ENCODE data around the gene ALDOB.
A peak's percentile ranks its signal among the peaks of the same experiment; 100 is the strongest.

The ALDOB gene

DNA sequence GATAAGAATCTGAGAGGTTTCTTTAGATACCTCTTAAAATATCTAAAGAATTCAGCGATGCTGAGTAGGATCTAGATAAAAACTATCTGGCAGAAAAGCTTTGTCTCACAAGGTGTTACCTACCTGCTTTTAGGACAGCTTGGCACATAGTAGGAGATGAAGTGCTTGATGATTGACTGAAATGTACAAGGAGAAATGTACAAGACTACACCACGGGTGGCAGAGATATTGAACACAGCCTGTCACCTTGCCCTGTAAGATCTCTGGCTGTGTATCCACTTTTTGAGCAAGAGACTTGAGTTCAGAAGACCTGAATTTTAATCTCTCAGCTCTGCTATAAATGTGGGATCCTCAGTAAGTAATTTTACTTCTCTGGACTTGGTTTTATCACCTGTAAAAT lies 15.7 kb downstream of the ALDOB start:
- Histone ChIP-seq H3K9me3 (ENCODE audit: low read length) (peaks cover 8% of the 10 kb centered on the region), H3K4me3 (ENCODE audit: low read depth in 1 of 2, low read length in 2 of 2) (no peak overlapping the region)

DNA sequence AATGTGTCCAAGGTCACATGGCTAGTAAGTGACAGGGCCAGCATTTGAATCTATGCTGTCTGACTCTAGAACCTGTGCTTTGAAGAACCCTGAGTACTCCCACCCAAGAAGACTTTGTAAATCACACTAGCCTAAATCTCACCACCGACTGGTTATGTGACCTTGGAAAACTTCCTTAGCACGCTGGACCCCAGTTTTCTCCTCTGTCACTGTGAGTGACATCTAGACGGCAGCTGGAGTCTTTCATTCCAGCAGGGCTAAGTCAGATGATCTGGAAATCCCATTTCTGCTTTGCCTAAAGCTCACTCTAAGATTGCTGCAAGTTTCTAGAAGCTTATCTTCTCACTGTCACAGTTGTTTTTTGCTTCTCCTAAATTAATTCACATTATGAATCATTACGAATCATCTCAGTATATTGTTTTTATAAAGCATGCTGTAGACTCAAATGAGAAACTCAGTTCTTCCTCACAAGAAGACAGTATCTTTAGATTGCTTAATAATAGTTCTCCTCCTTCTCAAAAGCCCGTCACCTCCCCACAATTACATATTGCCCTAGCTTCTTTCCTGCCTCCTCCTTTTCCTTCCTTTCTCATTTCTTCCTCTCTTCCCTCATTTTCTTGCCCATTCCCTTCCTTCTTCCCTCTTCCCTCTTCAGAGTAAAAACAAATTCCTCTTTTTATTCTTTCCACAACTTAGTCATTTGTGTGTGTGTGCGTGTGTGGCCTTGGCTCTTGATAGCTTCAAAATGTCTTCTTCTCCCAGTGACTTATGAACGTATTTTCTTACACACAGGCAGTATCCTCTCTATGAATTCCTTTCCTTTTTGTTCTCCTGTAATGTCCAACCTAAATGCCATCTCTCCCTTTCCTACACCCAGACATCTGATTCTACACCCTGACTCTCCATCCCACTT lies 16.8 kb downstream of the ALDOB start:
- no peak overlapping the region for H3K27ac ChIP-seq (ENCODE audit: low read depth, low read length)
- H3K36me3 ChIP-seq (ENCODE audit: insufficient read depth, low read length): no peaks in the 10 kb centered on the region
- no peaks in the 10 kb centered on the region for H3K27me3 ChIP-seq (ENCODE audit: control insufficient read depth in 1 of 2, insufficient read depth in 2 of 2, low read length in 2 of 2)
- H3K9me3 ChIP-seq (ENCODE audit: low read length): peaks cover 16% of the 10 kb centered on the region
- no peak overlapping the region for H3K4me3 ChIP-seq (ENCODE audit: low read depth in 1 of 2, low read length in 2 of 2)
- no peaks in the 10 kb centered on the region for H3K4me1 ChIP-seq (ENCODE audit: insufficient read depth, low read length)
- no peak overlapping the region for H3K9ac ChIP-seq (ENCODE audit: low read length)

More for the DNA sequence above, 15.7 kb downstream of the ALDOB start:
- Histone ChIP-seq H3K27me3 (ENCODE audit: control insufficient read depth in 1 of 2, insufficient read depth in 2 of 2, low read length in 2 of 2) (no peaks in the 10 kb centered on the region), H3K27ac (ENCODE audit: low read depth, low read length) (no peak overlapping the region), H3K9ac (ENCODE audit: low read length) (no peak overlapping the region), H3K36me3 (ENCODE audit: insufficient read depth, low read length) (no peaks in the 10 kb centered on the region), H3K4me1 (ENCODE audit: insufficient read depth, low read length) (no peaks in the 10 kb centered on the region)

DNA sequence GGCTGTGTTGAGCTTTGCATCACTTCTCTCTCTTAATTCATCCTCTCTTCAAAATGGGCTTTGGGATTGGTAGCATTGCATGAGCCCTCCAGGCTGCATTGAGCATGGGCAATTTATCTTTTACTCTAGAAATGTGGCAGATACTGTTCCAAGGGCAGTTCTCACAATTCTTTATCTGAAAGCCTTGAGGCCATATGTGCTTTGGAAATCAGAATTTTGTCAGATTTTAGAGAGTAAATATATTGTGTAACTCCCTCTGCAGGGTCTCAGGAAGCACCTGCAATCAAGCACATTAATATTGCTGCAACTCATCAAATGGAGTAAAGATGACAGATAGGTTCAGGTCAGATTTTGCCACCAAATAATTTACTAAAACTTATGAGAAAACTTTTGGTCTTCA lies 17.6 kb downstream of the ALDOB start:
- H3K4me3 ChIP-seq (ENCODE audit: low read depth in 1 of 2, low read length in 2 of 2): no peak overlapping the region
- no peaks in the 10 kb centered on the region for H3K27me3 ChIP-seq (ENCODE audit: control insufficient read depth in 1 of 2, insufficient read depth in 2 of 2, low read length in 2 of 2)
- no peak overlapping the region for H3K9ac ChIP-seq (ENCODE audit: low read length)
- no peaks in the 10 kb centered on the region for H3K36me3 ChIP-seq (ENCODE audit: insufficient read depth, low read length)
- H3K9me3 ChIP-seq (ENCODE audit: low read length): peaks cover 24% of the 10 kb centered on the region
- no peaks in the 10 kb centered on the region for H3K4me1 ChIP-seq (ENCODE audit: insufficient read depth, low read length)
- H3K27ac ChIP-seq (ENCODE audit: low read depth, low read length): no peak overlapping the region

GRCh38 chr9:101417389-101417788 lies 18.2 kb downstream of the ALDOB start:
- H3K4me1 ChIP-seq (ENCODE audit: insufficient read depth, low read length): no peaks in the 10 kb centered on the region
- no peaks in the 10 kb centered on the region for H3K27me3 ChIP-seq (ENCODE audit: control insufficient read depth in 1 of 2, insufficient read depth in 2 of 2, low read length in 2 of 2)
- H3K9me3 ChIP-seq (ENCODE audit: low read length): peaks cover 28% of the 10 kb centered on the region
- H3K4me3 ChIP-seq (ENCODE audit: low read depth in 1 of 2, low read length in 2 of 2): no peak overlapping the region
- H3K27ac ChIP-seq (ENCODE audit: low read depth, low read length): no peak overlapping the region
- no peaks in the 10 kb centered on the region for H3K36me3 ChIP-seq (ENCODE audit: insufficient read depth, low read length)
- no peak overlapping the region for H3K9ac ChIP-seq (ENCODE audit: low read length)

DNA sequence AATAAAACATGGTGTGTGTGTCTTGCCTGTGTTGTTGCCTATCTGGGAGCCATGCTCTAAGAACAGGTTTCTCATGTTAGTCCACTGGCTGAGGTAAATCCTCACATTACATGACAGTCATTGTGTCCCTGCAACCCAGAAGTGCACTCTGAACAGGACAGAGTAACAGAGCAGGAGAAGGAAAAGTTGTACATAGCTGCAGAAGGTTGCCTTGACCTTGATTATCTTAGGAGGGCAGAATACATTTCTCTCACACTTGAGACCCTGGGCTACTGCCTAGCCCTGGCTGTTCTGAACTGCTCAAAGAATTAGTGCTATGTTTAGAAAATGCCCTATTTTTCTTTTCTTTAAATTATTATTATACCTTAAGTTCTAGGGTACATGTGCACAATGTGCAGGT lies 20.0 kb downstream of the ALDOB start:
- no peak overlapping the region for H3K27ac ChIP-seq (ENCODE audit: low read depth, low read length)
- H3K36me3 ChIP-seq (ENCODE audit: insufficient read depth, low read length): no peaks in the 10 kb centered on the region
- peaks cover 43% of the 10 kb centered on the region for H3K9me3 ChIP-seq (ENCODE audit: low read length)
- H3K27me3 ChIP-seq (ENCODE audit: control insufficient read depth in 1 of 2, insufficient read depth in 2 of 2, low read length in 2 of 2): no peaks in the 10 kb centered on the region
- no peak overlapping the region for H3K9ac ChIP-seq (ENCODE audit: low read length)
- no peak overlapping the region for H3K4me3 ChIP-seq (ENCODE audit: low read depth in 1 of 2, low read length in 2 of 2)
- H3K4me1 ChIP-seq (ENCODE audit: insufficient read depth, low read length): no peaks in the 10 kb centered on the region

DNA sequence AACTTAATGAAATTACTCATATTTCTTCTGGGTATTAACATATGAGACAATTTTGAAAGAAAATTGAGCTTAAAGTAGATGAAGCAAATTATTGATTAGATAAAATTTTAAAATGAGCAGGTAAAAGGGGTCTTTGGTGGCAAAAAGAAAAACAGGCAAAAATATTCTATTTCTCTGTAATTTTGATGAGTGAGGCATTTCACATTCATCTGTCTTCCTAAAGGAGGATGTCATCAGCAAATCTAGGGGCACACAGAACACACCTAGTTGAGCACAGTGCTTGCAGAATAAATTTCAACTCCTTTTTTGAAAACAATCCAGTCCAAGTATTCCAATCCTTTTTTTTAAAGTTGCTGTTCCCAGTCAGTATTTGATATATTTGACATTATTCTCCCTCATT lies 20.7 kb downstream of the ALDOB start:
- H3K27me3 ChIP-seq (ENCODE audit: control insufficient read depth in 1 of 2, insufficient read depth in 2 of 2, low read length in 2 of 2): no peaks in the 10 kb centered on the region
- H3K4me1 ChIP-seq (ENCODE audit: insufficient read depth, low read length): no peaks in the 10 kb centered on the region
- peaks cover 51% of the 10 kb centered on the region for H3K9me3 ChIP-seq (ENCODE audit: low read length)
- no peak overlapping the region for H3K4me3 ChIP-seq (ENCODE audit: low read depth in 1 of 2, low read length in 2 of 2)
- no peak overlapping the region for H3K27ac ChIP-seq (ENCODE audit: low read depth, low read length)
- H3K9ac ChIP-seq (ENCODE audit: low read length): no peak overlapping the region
- H3K36me3 ChIP-seq (ENCODE audit: insufficient read depth, low read length): no peaks in the 10 kb centered on the region

- Histone ChIP-seq H3K9ac (ENCODE audit: low read length) (no peak overlapping the region), H3K27ac (ENCODE audit: low read depth, low read length) (no peak overlapping the region), H3K36me3 (ENCODE audit: insufficient read depth, low read length) (peaks cover 52% of the 10 kb centered on the region), H3K4me1 (ENCODE audit: insufficient read depth, low read length) (no peaks in the 10 kb centered on the region), H3K9me3 (ENCODE audit: low read length) (peaks cover 83% of the 10 kb centered on the region), H3K4me3 (ENCODE audit: low read depth in 1 of 2, low read length in 2 of 2) (peak overlapping the region in 1 of 2 donors; percentile 36), H3K27me3 (ENCODE audit: control insufficient read depth in 1 of 2, insufficient read depth in 2 of 2, low read length in 2 of 2) (no peaks in the 10 kb centered on the region)
Observed at GRCh38 chr9:101409079-101409477, 26.5 kb downstream of the ALDOB start.

GRCh38 chr9:101408374-101409078 lies 27.0 kb downstream of the ALDOB start:
- H3K36me3 ChIP-seq (ENCODE audit: insufficient read depth, low read length): peaks cover 58% of the 10 kb centered on the region
- no peaks in the 10 kb centered on the region for H3K4me1 ChIP-seq (ENCODE audit: insufficient read depth, low read length)
- peaks cover 85% of the 10 kb centered on the region for H3K9me3 ChIP-seq (ENCODE audit: low read length)
- peak overlapping the region in 1 of 2 donors; percentile 36 for H3K4me3 ChIP-seq (ENCODE audit: low read depth in 1 of 2, low read length in 2 of 2)
- H3K27me3 ChIP-seq (ENCODE audit: control insufficient read depth in 1 of 2, insufficient read depth in 2 of 2, low read length in 2 of 2): no peaks in the 10 kb centered on the region
- no peak overlapping the region for H3K27ac ChIP-seq (ENCODE audit: low read depth, low read length)
- H3K9ac ChIP-seq (ENCODE audit: low read length): no peak overlapping the region

DNA sequence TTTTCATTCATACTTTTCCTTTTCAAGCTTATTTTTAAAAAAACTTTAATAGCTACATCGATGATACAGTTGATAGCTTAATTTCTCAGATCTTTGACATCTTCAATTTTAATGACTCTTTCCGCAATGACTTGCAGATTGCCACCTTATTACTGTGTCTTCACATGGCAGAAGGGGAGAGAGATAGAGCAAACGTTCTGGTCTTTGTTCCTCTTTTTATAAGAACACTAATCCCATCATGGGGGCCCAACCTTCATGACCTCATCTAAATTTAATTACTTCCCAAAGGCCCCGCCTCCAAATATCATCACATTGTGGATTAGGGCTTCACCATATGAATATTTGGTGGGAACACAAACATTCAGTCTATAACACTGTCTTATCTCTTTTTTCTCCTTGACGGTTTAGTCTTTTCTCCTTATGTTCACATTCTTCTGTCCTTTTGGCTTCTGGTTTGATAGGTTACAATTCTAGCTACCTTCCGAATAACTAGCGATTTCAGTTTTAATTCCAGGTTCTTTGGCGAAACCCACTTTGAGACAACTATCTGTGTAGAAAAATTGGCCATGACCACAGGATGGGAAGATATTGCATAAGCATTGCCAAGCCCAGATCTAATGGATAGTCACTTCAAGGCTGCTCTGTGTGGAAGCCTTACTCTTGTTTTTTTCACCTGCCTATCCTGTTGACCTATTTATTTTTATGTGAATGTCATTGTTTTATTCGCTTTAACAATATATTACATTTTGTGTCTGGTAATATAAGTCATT lies 31.9 kb downstream of the ALDOB start:
- H3K4me3 ChIP-seq (ENCODE audit: low read depth in 1 of 2, low read length in 2 of 2): no peak overlapping the region
- no peak overlapping the region for H3K27ac ChIP-seq (ENCODE audit: low read depth, low read length)
- H3K9me3 ChIP-seq (ENCODE audit: low read length): peaks cover 49% of the 10 kb centered on the region
- peaks cover 18% of the 10 kb centered on the region for H3K4me1 ChIP-seq (ENCODE audit: insufficient read depth, low read length)
- no peaks in the 10 kb centered on the region for H3K27me3 ChIP-seq (ENCODE audit: control insufficient read depth in 1 of 2, insufficient read depth in 2 of 2, low read length in 2 of 2)
- no peak overlapping the region for H3K9ac ChIP-seq (ENCODE audit: low read length)
- H3K36me3 ChIP-seq (ENCODE audit: insufficient read depth, low read length): peaks cover 88% of the 10 kb centered on the region

- peaks cover 28% of the 10 kb centered on the region for H3K4me1 ChIP-seq (ENCODE audit: insufficient read depth, low read length)
- H3K27me3 ChIP-seq (ENCODE audit: control insufficient read depth in 1 of 2, insufficient read depth in 2 of 2, low read length in 2 of 2): no peaks in the 10 kb centered on the region
- H3K4me3 ChIP-seq (ENCODE audit: low read depth in 1 of 2, low read length in 2 of 2): peak overlapping the region; percentile 0 to 91
- peak overlapping the region; percentile 98 for H3K9ac ChIP-seq (ENCODE audit: low read length)
- H3K27ac ChIP-seq (ENCODE audit: low read depth, low read length): peak overlapping the region; percentile 20
- H3K9me3 ChIP-seq (ENCODE audit: low read length): peaks cover 17% of the 10 kb centered on the region
- H3K36me3 ChIP-seq (ENCODE audit: insufficient read depth, low read length): peaks cover 55% of the 10 kb centered on the region
Observed at GRCh38 chr9:101400120-101400519, 35.5 kb downstream of the ALDOB start.

DNA sequence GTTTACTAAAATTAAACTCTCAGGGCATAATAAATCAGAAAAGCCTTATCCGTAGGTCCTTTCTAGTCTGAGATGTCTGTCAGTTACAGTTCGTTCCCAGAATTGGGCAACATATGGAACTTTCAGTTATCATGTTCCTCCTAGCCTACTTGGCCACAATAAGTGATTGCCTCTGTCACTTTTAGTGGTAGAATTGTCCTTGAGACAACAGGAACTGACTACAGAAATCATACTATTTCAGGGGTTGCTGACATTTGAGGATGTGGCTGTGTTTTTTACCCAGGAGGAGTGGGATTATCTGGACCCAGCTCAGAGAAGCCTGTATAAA lies 36.0 kb downstream of the ALDOB start:
- Histone ChIP-seq H3K36me3 (ENCODE audit: insufficient read depth, low read length) (peaks cover 50% of the 10 kb centered on the region), H3K9ac (ENCODE audit: low read length) (peak overlapping the region; percentile 98), H3K9me3 (ENCODE audit: low read length) (peaks cover 15% of the 10 kb centered on the region), H3K27me3 (ENCODE audit: control insufficient read depth in 1 of 2, insufficient read depth in 2 of 2, low read length in 2 of 2) (no peaks in the 10 kb centered on the region), H3K27ac (ENCODE audit: low read depth, low read length) (peak overlapping the region; percentile 75), H3K4me1 (ENCODE audit: insufficient read depth, low read length) (peaks cover 28% of the 10 kb centered on the region), H3K4me3 (ENCODE audit: low read depth in 1 of 2, low read length in 2 of 2) (peak overlapping the region; percentile 79 to 91)

Measured in muscle layer of colon (tissue), 2 donors.